ENCODE data around the gene POU3F1.
"Not testable (repeated sequence)": the region's sequence is repeated elsewhere in the genome, so short reads cannot be mapped to it uniquely, and the experiment has no call there.

The POU3F1 gene

GRCh38 chr1:38047603-38048141 lies 1.1 kb upstream of the POU3F1 start:
- no peak for DNase-seq (ENCODE audit: low read depth, low spot score)

DNA sequence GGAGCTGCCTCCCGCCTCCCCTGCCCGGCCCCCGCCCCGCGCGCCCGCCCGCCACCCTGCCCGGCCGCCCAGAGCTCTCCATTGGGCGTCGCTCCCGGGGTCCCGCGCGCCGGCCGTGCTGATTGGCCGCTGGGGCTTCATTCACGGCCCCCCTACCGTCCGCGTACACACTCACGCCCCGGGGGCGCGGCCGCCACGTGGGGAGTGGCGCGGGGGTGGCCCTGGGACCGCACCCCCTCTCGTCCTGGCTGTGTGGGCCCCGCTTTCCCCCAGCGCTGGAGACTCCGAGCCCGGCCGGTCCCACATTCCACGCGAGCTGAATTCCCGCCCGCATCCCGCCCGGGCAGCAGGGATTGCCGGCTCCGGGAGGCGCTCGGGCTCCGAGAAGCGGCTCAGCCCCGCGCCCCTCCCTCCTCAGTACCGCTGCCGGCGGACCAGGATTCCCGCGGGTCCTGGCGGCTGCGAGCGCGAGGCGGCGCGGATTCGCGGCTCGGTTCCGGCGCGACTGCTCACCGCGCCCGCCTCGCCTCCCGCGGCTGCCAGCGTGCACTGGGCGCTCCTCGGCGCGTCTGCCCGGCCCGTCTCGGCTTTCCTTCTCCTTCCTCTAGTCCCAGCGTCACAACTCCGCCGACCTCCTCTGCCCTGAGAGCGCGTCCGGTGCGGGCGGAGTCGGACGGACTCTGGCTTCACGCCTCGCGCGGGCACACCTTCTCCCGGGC lies 450 bp upstream of the POU3F1 start:
- no peak for DNase-seq (ENCODE audit: low read depth, low spot score)

DNA sequence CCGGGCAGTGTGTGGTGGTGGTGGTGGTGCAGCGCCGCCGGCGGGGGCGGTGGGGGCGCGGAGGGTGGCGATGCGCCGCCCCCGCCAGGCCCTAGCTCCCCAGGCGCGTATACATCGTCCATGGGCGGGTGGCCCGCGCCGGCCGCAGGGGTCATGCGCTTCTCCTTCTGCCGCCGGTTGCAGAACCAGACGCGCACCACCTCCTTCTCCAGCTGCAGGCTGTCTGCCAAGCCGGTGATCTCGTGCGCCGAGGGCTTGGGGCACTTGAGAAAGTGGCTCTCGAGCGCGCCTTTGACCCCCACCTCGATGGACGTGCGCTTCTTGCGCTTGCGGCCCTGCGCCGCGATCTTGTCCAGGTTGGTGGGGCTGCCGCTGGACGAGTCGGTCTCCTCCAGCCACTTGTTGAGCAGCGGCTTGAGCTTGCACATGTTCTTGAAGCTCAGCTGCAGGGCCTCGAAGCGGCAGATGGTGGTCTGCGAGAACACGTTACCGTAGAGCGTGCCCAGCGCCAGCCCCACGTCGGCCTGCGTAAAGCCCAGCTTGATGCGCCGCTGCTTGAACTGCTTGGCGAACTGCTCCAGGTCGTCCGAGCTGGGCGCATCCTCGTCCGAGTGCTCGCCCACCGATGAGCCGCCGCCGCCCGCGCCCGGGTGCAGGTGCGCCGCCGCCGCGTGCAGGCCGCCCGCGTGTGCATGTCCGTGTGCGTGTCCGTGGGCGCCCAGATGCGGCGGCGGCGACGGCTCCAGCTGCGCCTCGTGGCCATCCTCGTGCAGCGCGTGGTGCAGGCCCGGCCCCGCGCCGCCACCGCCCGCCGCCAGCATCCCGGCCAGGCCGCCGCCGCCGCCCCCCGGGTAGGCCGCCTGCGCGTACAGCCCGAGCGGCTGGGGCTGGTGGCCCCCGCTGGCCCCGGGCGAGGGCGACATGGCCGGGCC lies 926 bp downstream of the POU3F1 start:
- no peak for DNase-seq (ENCODE audit: low read depth, low spot score)

DNA sequence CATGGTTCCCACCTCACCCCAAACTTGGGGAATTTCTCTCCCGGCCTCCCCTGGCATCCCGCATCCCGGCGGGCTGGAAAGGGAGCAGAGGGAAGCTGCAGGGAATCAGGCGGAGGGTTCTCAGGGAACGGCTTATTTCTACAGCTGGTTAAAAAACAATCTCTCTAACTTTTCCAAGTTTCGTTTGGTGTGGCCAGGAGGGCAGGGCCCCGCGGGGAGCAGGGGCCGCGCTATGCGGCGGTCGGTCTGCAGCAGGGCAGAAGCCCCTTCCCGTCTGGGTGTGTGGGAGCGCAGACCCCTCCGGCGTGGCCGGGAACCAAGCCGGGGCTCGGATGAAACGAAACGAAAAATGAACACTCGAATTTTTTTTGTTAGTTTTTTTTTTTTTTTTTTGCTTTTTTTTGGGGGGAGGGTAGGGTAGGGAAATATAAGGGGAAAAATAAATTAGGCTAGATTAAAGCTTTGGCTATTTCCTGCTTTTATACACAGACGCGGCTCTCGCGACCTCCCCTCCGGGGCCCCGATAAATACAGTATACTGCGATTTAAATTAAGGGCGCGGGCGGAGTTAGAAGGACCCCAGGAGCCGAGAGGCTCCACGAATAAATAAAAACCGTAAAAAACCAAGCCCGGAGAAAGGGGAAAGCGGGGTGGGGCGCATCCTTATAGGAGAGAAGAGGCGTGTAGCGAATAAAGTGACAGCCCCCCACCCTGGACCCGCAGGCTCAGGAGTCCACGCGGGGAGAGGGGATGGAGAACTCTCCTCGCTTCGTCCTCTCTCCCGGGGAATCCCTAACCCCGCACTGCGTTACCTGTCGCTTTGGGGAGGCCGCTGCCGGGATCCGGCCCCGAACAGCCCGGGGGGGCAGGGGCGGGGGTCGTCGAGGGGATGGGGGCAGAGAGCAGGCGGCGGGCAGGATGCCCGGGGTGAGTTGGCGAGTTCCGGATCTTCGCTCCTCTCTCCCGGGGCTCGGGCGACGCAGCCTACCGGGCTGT lies 2.1 kb downstream of the POU3F1 start:
- DNase-seq (ENCODE audit: low read depth, low spot score) = no peak

- DNase-seq (ENCODE audit: low read depth, low spot score) = no peak
These were observed 3.4 kb downstream of the POU3F1 start for GRCh38 chr1:38043036-38043747.

- DNase-seq (ENCODE audit: low read depth, low spot score) = no peak
These were observed 4.4 kb downstream of the POU3F1 start for GRCh38 chr1:38041936-38042834.

DNA sequence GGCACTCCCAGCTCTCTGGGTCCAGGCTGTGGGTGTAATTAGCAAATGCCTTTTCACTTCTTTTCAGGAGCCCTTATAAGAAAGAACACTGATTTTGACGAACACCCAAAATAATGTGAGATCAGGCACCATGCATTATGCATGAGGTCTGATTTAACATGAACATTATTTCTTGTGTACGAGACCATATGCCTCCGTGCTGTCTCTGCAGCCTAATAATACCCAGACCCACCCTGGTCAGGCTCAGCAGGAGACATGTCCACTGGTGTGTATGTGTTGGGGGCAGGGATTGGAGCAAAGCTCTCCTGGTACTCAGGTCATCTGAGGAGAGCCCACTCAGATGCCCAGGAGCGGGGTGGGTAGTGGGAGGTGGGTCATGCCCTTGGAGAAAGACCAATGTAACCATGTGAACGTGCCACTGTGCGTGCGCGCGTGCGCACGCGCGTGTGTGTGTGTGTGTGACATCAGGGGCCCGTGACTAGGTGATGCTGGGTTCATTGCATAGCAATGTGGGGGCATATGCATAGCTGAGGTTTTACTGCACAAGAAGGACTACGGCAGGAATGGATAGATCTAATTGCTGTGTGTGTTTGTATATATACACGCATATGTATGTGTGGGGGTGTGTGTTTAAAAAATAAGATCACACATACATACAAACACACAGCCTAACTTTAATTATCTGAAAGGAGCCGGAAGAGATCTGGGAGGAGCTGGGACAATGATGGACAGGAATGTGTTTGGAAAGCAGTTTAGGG lies 7.1 kb downstream of the POU3F1 start:
- DNase-seq (ENCODE audit: low read depth, low spot score) = no peak

- no peak for DNase-seq (ENCODE audit: low read depth, low spot score)
These were observed 7.7 kb downstream of the POU3F1 start for GRCh38 chr1:38038861-38039260.

DNA sequence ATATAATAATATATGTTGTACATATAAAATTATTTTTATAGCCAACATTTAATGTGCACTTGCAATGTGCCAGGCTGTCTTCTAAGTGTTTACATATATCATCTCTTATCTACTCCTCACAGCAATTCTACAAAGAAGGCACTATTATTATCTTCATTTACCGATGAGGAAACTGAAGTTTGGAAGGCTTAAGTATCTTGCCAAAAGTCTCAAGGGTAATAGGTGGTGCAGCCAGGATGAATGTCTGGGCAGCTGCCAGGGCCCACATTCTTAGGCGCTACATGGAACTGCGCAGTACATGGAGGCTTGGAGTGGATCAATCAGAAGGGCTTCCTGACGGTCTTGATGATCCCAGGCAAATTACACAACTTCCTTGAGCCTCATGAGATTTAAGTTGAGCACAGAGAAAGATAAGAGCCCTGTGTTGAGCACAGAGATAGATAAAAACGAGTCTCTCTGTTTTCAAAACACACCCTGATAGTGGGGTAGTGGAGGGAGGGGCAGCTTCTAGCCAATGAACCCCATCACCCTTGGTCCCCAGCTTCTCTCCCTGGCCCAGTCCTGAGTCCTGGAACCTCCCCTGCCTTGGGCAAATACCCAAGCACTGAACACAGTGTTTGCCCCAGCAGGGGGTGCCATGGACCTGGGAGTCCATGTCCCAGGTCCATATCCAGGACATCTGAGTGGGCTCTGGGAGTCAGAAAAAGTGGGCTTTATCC lies 9.2 kb downstream of the POU3F1 start:
- DNase-seq (ENCODE audit: low read depth, low spot score) = no peak

- DNase-seq (ENCODE audit: low read depth, low spot score) = no peak
These were observed 11.7 kb downstream of the POU3F1 start for GRCh38 chr1:38034871-38035270.

DNA sequence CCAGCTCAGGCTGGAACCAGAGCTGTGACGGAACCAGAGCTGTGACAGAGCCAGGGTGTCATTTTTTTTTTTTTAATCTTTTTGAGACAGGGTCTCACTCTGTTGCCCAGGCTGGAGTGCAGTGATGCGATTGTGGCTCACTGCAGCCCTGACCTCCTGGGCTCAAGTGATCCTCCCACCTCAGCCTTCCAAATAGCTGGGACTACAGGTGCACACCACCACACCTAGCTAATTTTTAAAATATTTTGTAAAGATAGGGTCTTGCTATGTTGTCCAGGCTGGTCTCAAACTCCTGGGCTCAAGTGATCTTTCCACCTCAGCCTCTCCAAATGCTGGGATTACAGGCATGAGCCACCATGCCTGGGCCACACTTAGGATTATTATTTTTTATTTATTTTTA lies 13.6 kb downstream of the POU3F1 start:
- DNase-seq (ENCODE audit: low read depth, low spot score) = not testable (repeated sequence)

- no peak for DNase-seq (ENCODE audit: low read depth, low spot score)
These were observed 15.1 kb downstream of the POU3F1 start for GRCh38 chr1:38031513-38031866.

DNA sequence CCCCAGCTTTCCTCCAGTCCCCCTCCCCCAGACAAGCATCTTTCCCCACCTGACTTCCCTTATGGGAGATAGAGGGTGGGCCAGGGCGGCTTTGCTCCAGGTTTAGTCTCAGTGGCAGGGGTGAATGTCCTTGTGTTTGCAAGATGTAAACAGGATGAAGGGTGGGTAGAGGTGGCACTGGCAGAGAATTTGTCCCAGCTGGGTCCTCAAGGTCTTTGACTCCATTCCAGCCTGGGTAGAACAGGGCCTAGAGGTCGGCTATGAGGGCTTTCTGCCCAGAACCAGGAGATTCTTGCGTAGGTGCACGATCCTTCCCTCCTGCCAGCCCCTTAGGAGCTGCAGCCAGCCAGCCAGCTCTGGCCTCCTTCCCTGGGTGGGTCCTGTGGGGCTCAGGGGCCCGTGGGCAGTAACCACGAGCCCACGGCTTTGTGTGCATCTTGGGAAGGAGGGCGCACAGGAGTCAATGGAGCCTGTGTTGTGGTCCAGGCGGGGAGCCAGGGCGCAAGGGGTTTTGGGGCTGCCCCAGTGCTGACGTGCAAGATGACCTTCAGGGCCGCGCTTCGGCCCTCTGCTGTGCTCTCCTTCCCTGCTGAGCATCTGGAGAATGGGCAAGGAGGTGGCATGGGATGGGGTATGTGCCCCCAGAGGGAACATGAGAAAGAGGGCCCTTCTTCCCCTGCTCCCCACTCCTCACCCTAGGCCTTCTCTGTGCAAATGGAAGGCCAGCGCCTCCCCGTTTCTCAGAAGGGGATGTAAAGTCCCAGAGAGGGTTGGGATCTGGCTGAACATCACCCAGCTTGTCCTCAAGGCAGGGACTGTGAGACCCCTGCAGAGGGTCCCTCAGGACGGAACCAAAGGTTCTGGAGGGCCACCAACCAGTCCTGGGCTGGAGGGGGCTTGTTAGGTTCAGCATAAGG lies 15.7 kb downstream of the POU3F1 start:
- no peak for DNase-seq (ENCODE audit: low read depth, low spot score)

- DNase-seq (ENCODE audit: low read depth, low spot score) = no peak
These were observed 16.7 kb downstream of the POU3F1 start for GRCh38 chr1:38029685-38030511.

- no peak for DNase-seq (ENCODE audit: low read depth, low spot score)
These were observed 17.4 kb downstream of the POU3F1 start for GRCh38 chr1:38029081-38029681.

DNA sequence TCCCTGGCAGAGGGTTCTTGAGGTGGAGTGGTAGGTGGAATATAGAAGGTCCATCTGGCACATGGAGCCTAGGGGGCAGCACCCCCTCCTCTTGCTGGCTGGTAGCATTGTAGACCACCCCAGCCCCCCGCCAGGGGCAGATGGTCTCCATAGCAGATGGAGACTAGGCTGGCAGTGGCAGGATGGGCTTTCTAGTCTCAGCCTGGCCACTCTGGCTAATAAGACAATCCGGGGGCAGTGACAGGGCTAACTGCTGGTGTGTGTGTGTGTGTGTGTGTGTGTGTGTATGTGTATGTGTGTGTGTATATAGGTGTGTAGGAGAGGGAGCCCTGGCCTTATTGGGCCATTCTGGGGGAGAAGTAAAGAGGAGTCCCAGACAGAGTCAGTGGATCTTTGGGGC lies 17.9 kb downstream of the POU3F1 start:
- DNase-seq (ENCODE audit: low read depth, low spot score) = no peak

All from iPS DF 19.7 (cell line).